ENCODE measurements around the gene ZMYM2. TPM values are rescaled to one million over a fixed set of nuclear protein-coding genes. Genes with fewer than 3 reads are reported as not detected.

The ZMYM2 gene
- total and polyA plus RNA-seq, 2 donors (not counting 3 experiments of a cell fraction or from before 2014, with no cell fraction given), result 14.7 to 75.3 TPM

GRCh38 chr13:20006206-20006605, 47.7 kb downstream of the ZMYM2 start:
- DNase-seq (ENCODE audit: low read depth, low spot score) (peak; percentile 28), FAIRE-seq (no peak)
- BruUV-seq (replicated peaks), result no TSS peak
- dilution Hi-C loops (cut with MboI; ENCODE audit: extremely low pct_ligation_motif_present, low sequenced_read_pairs), result no loop called here
- Histone ChIP-seq H3K9ac (replicated peaks; ENCODE audit: extremely low read depth, insufficient read depth, low read length) (no peak overlapping the region), H3K79me2 (ENCODE audit: control insufficient read depth, insufficient read depth, low read length) (peaks cover 12% of the 10 kb centered on the region), H3K9me3 (replicated peaks; ENCODE audit: control insufficient read depth, insufficient read depth, low read length) (no peaks in the 10 kb centered on the region), H3K27me3 (ENCODE audit: control insufficient read depth in 2 of 2, insufficient read depth in 2 of 2, low read length in 2 of 2) (no peaks in the 10 kb centered on the region), H3K4me2 (ENCODE audit: insufficient read depth, low read length) (no peak overlapping the region), H3K4me3 (replicated peaks in 1 of 3; ENCODE audit: insufficient read depth in 1 of 3, low read depth in 1 of 3, low read length in 3 of 3) (no peak overlapping the region), H3K36me3 (ENCODE audit: control insufficient read depth in 2 of 2, extremely low read depth in 1 of 2, insufficient read depth in 2 of 2, low read length in 2 of 2) (peaks cover 3 to 8% of the 10 kb centered on the region in 2 experiments), H3K9me1 (replicated peaks; ENCODE audit: control insufficient read depth, extremely low read depth, insufficient read depth, low read length) (no peaks in the 10 kb centered on the region), H4K20me1 (replicated peaks; ENCODE audit: control insufficient read depth, extremely low read depth, insufficient read depth, low read length) (peaks cover 8% of the 10 kb centered on the region), H2AFZ (ENCODE audit: low read depth, low read length) (no peak overlapping the region), H3K4me1 (ENCODE audit: control insufficient read depth, extremely low read depth, insufficient read depth, low read length) (no peaks in the 10 kb centered on the region), H3K27ac (ENCODE audit: insufficient read depth, low read depth, low read length) (no peak overlapping the region)
- CTCF ChIA-PET, result interaction anchor here (1.7 kb wide), 1 partner anchor 22 kb away, joined by 6 read pairs; no protein-coding TSS in a partner anchor
- TF ChIP-seq MYC (IDR thresholded peaks at IDR 0.05; ENCODE audit: low read depth, low read length), result no peak
- no peak for TF ChIP-seq POLR2AphosphoS5 (IDR thresholded peaks at IDR 0.05; ENCODE audit: insufficient read depth, low read depth, low read length)
- TF ChIP-seq CTCF (IDR thresholded peaks at IDR 0.05; ENCODE audit: extremely low read depth in 1 of 2, insufficient read depth in 1 of 2, low read depth in 1 of 2, low read length in 2 of 2), result no peak
- no peak for TF ChIP-seq JUN (IDR thresholded peaks at IDR 0.05; ENCODE audit: borderline replicate concordance, insufficient read depth, insufficient read length, low read depth)
- TF ChIP-seq FOS (IDR thresholded peaks at IDR 0.05; ENCODE audit: borderline replicate concordance, insufficient read depth, low read length), result peak; percentile 56
- TF ChIP-seq MAX (IDR thresholded peaks at IDR 0.05; ENCODE audit: insufficient read depth, insufficient read length), result no peak
- POLR2A ChIA-PET, result no interaction called here
- intact Hi-C loops (cut with micrococcal nuclease), result no loop called here
